HG03571 (cell line): ENCODE results near the gene PRPF38B.
"Not testable (repeated sequence)": the region's sequence is repeated elsewhere in the genome, so short reads cannot be mapped to it uniquely, and the experiment has no call there.

ENCODE experiments used
- ATAC-seq: cut with Tn5 transposase; IDR thresholded peaks from one replicate; pipeline ENCODE4 v1.9.1; 2021; ENCODE audit not compliant: unreplicated experiment

PRPF38B gene

GRCh38 chr1:108691942-108692723 is at the start of gene PRPF38B:
PRPF38B (plus strand) TSS chr1:108692310; CDS start chr1:108692592, 282 bp downstream.
- peak; percentile 90 for ATAC-seq

DNA sequence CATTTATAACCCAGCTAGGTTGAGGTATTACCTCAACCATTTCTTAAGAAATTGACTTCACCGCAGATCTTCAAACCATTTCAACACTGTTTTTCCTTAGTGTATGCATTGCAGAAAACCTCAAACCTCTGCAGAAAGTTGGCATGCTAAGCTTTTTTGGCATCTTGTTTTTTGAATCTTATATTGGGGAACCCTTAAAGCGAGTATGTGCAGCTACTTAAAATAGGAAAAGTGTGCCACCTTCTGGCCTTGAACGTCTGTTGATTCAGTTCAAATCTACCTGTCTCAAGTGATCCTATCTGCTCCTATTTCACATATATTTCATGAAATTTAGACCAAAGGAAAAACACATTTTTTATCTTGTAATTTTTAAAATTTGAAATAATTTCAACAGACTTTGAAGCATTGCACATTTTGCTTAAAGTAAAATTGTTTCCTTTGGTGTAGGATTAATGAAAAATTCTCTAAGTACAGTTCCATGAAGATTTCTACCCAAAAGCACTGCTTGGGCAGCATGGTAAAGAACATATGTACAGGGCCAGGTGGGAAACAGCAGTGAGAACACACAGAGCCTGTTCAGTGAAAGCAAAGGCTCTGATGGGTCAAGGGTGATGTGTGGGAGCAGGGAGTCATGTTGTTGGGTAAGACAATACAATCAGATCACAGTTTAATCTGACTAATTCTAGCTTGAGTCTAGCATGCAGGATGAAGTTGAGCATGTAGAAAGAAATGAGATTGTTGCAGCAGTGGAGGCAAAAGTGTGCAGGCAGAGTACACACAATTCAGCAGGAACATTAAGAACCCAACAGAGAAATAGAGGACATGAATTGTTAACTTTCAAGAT is 48.4 kb upstream of the PRPF38B start:
- no peak for ATAC-seq

DNA sequence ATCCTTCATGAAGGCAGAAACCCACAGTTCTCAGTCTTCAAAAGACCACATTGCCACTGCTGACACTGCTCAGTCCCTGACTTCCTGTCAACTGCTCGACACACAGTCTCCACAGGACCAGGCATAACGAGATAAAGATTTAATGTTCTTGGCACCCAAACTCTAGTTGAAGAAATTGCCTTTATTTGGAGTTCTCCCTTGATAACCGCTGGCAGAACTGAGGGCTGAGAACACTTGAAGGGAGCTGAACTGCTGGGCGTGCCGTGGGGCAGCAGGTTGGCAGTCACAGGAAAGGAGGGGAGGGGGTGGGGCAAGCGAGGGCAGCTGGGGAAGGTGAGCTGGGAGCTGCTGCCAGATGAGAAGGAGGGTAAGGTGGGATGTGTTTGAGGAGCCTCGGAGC is 47.1 kb upstream of the PRPF38B start:
- ATAC-seq = no peak

DNA sequence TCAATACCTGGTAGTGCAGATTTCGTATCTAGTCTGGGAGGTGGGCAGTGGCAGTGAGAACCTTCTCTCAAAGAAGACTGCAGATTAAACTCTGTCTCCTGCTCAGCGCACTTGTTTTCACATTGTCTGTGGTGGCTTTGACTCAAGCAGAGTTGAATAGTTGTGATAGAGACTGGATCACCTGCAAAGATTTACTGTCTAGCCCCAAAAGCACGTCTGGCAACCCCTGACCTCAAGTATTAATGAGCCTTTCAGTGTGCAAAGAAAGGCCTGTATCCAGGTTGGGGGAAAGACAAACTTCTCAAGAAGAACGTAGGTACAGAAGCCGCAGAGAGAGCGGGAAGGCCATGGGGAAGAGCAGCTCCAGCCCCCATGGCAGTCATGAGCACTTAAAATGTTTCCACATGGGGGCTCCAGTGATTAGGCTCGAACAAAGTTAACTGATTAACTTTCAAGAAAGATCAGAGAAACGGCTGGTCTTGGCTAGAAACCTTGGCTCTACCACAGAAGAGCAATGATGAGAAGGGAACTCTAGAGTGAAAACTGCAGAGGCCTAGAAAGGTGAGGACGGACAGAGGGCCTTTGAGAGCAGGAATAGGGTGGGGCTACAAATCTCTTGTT is 46.4 kb upstream of the PRPF38B start:
- ATAC-seq = no peak

- no peak for ATAC-seq
These were observed 45.9 kb upstream of the PRPF38B start for GRCh38 chr1:108646265-108646647.

GRCh38 chr1:108646648-108647269 is 45.4 kb upstream of the PRPF38B start:
- ATAC-seq = peak; percentile 53

DNA sequence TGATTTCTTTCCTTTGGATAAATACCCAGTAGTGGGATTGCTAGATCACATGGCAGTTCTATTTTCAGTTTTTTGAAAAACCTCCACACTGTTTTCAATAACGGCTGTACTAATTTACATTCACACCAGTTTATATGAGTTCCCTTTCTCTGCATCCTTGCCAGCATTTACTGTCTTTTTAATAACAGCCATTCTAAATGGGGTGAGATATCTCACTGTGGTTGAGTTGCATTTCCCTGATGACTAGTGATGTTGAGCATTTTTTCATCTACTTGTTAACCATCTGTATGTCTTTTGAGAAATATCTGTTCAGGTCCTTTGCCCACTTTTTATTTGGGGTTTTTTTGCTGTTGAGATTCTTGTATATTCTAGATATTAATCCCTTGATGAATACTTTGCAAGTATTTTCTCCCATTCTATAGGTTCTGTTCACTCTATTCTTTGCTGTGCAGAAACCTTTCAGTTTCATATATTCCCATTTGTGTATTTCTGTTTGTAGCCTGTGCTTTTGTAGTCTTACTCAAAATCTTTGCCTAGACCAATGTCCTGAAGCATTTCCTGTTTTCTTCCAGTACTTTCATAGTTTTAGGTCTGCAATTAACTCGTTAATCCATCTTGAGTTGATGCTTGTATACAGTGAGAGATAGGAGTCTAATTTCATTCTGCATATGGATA is 38.5 kb upstream of the PRPF38B start:
- ATAC-seq = no peak

GRCh38 chr1:108657356-108658080 is 34.6 kb upstream of the PRPF38B start:
- no peak for ATAC-seq

DNA sequence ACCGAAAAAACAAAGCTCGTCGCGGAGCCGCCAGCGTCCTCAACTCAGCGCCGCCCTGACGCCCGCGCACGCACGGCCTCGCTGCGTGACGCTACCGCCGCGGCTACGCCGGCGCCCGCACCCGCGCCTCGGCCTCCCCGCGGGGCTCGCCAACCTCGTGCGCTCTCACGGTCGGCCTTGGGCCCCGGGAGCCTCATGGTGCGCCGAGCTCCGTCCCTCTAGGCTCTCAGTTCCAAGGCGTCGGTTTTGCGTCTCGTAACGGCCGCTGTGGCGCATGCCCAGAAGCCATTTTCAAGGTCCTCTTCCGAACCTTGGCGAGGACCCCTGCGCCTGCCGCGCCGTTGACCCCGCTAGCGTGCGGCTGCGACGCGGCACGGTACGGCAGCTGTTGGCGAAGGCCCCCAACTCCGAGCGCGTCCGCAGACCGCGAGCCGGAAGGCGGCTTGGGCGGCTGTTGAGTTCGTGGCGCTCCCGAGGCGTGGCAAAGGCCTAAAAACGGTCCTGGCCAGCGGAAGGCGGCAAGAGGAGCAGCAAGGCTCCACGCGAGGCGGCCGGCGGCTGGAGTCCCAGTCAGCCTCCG is 31.0 kb upstream of the PRPF38B start, which contains the start of gene HENMT1:
Gene HENMT1 (minus strand): TSS at position 64 of the 580 bp plus-strand sequence. CDS start 1,209 bp downstream, outside the sequence.
- peak; percentile 81 for ATAC-seq

- ATAC-seq = no peak
These were observed 29.0 kb upstream of the PRPF38B start for GRCh38 chr1:108663074-108663473.

DNA sequence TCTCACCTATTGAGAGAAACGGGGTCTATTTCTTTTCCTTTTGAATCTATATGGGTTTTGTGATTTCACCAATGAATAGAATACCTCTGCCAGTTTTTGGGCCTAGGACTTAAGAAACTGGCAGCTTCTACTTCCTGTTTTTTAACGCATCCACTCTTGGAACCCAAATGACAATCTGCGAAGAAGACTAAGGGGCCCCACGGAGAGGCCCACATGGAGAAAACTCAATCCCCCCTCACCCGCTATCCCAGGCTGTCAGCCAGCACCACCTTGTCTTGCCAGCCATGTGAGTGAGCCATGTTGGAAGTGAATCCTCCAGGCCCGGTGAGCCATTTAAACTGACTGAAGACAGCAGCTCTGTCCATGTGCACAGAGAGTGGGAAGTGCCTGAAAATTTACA is 27.6 kb upstream of the PRPF38B start:
- ATAC-seq = no peak

- no peak for ATAC-seq
These were observed 27.0 kb upstream of the PRPF38B start for GRCh38 chr1:108665067-108665466.

DNA sequence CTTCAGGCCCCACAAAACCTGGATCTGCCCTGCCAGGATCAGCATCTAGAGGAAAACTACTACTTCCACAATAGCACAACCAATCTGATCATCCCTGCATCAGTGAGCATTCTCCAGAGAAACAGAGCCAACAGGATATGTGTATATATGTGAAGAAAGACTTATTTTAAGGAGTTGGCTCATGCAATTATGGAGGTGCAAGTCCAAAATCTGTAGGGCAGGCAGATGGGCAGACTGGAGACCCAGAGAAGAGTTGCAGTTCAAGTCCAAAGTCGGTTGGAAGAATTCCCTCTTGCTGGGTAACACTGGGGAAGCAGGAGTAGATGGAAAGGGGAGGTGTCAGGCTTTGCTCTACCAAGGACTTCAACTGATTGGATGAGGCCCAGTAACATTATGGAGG is 26.3 kb upstream of the PRPF38B start:
- ATAC-seq = no peak

DNA sequence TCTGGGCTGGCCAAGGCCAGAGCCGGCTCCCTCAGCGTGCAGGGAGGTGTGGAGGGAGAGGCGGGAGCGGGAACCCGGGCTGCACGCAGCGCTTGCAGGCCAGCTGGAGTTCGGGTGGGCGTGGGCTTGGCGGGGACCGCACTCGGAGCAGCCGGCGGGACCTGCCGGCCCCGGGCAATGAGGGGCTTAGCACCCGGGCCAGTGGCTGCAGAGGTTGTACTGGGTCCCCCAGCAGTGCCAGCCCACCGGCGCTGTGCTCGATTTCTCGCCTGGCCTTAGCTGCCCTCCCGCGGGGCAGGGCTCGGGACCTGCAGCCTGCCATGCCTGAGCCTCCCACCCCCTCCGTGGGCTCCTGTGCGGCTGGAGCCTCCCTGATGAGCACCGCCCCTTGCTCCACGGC is 24.7 kb upstream of the PRPF38B start:
- not testable (repeated sequence) for ATAC-seq

DNA sequence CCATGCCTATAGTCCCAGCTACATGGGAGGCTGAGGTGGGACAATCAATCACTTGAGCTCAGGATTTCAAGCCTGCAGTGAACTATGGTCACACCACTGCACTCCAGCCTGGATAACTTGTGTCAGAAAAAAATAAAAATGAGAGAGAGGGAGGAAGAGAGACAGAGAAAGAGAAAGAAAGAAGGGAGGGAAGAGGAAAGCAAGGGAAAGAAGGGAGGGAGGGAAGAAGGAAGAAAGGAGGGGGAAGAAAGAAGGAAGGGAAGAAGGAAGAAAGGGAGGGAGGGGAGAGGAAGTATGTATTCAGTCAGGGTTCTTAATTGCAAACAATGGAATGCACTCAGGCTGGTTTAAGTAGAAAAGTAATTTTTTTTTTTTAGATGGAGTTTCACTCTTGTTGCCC is 23.3 kb upstream of the PRPF38B start:
- no peak for ATAC-seq

- no peak for ATAC-seq
These were observed 22.4 kb upstream of the PRPF38B start for GRCh38 chr1:108669679-108670078.

DNA sequence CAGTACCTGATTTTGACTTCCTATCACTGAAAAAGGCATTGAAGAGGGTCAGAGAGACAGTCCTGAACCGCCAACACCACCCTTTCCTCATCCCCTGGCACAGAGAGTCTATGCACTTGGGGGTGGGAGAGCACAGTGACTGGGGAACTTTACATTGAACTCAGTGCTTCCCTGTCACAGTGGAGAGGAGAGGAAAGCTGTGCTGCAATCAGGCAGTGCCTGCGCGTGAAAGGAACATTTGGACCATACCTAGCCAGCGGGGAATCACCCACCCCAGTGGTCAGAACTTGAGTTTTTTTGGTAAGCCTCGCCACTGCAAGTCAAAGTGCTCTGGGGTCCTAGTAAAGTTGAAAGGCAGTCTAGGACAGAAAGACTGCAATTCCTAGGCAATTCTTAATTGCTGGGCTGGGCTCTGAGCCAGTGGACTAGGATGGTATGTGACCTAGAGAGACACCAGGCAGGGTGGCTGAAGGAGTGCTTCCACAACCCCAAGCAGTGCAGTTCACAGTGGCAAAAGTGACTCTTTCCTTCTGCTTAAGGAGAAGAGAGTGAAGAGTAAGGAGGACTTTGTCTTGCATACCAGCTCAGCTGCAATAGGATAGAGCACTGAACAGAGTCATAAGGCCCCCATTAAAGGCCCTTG is 21.9 kb upstream of the PRPF38B start:
- no peak for ATAC-seq

DNA sequence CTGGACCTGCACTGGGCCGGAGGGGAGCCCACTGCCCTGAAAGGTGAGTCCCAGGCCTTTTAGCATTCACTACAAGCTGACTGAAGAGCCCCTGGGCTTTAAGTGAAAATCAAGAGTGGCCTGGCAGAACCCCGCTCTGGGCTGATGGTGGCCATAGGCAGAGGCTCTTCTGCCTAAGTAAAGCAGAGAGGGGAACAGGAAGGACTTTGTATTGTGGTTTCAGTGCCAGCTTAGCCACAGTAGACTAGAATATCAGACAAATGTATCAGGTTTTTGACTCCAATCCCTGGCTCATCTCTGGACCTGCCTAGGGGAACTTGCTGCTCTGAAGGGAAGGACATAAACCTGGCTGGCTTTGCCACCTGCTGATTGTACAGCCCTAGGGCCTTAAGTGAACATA is 21.0 kb upstream of the PRPF38B start:
- no peak for ATAC-seq

DNA sequence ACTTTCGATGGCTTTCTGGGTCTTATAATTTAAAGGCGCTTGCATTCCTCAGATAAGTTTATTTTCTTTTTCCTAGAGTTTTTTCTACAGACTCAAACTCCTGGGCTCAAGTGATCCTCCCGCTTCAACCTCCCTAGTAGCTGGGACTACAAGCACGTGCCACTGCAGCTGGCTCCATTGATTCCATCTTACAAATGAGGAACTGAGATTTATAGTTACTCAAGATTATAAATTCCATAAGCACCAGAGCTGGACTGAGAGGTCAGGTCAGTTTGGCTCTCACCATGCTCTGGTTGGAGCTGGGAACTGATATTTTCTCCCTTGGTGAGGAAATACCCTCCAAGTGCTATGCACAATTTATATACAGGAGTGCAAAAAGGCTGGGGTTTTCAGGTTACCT is 13.4 kb upstream of the PRPF38B start:
- no peak for ATAC-seq
